GM19463 (cell line): Measurements from ENCODE around the gene SOX3.

Experiments used
- ATAC-seq: cut with Tn5 transposase; IDR thresholded peaks from one replicate; pipeline ENCODE4 v1.9.1; 2021; ENCODE audit warnings: mild to moderate bottlenecking, moderate library complexity; ENCODE audit not compliant: unreplicated experiment

Gene SOX3

GRCh38 chrX:140504371-140505324, at the start of gene SOX3:
TSS of gene SOX3 (minus strand) at chrX:140505069. CDS start at chrX:140505060, 9 bp downstream.
- ATAC-seq = no peak

- no peak for ATAC-seq
These were observed 44.1 kb upstream of the SOX3 start for GRCh38 chrX:140548985-140549384.

- no peak for ATAC-seq
These were observed 21.3 kb upstream of the SOX3 start for GRCh38 chrX:140526171-140526570.

- no peak for ATAC-seq
These were observed 20.6 kb upstream of the SOX3 start for GRCh38 chrX:140525448-140525847.

- no peak for ATAC-seq
These were observed 19.7 kb upstream of the SOX3 start for GRCh38 chrX:140524556-140524955.

GRCh38 chrX:140521393-140521792, 16.5 kb upstream of the SOX3 start:
- no peak for ATAC-seq

- ATAC-seq = no peak
These were observed 9.7 kb upstream of the SOX3 start for GRCh38 chrX:140514554-140514953.

- no peak for ATAC-seq
These were observed 6.0 kb upstream of the SOX3 start for GRCh38 chrX:140510895-140511295.

- no peak for ATAC-seq
These were observed 5.4 kb upstream of the SOX3 start for GRCh38 chrX:140510306-140510676.

GRCh38 chrX:140509468-140510305, 4.8 kb upstream of the SOX3 start:
- no peak for ATAC-seq

GRCh38 chrX:140508958-140509357, 4.1 kb upstream of the SOX3 start:
- no peak for ATAC-seq

- no peak for ATAC-seq
These were observed 3.1 kb upstream of the SOX3 start for GRCh38 chrX:140507982-140508305.

GRCh38 chrX:140507223-140507981, 2.5 kb upstream of the SOX3 start:
- ATAC-seq = no peak

GRCh38 chrX:140505421-140506337, 810 bp upstream of the SOX3 start:
- no peak for ATAC-seq

GRCh38 chrX:140503714-140504351, 1.0 kb downstream of the SOX3 start:
- ATAC-seq = no peak

GRCh38 chrX:140503238-140503601, 1.6 kb downstream of the SOX3 start:
- no peak for ATAC-seq

GRCh38 chrX:140502491-140503237, 2.2 kb downstream of the SOX3 start:
- no peak for ATAC-seq

- no peak for ATAC-seq
These were observed 2.9 kb downstream of the SOX3 start for GRCh38 chrX:140501940-140502468.

- no peak for ATAC-seq
These were observed 3.5 kb downstream of the SOX3 start for GRCh38 chrX:140501321-140501720.
